Stomach (tissue), 4 donors: ENCODE data around the gene ATP4B.

ENCODE experiments used
- EP300 ChIP-seq: sonication (generic); formaldehyde crosslinking; IDR thresholded peaks from one replicate; pipeline ENCODE4 v1.6.1; 2017; ENCODE audit warnings: antibody characterized with exemption
- POLR2A ChIP-seq, 4 donors: fragments of 450-650 bp; IDR thresholded peaks; one replicate each; pipeline ENCODE4 v1.6.1; 2016; ENCODE audit warnings: antibody characterized with exemption in 4 of 4, control low read depth in 2 of 4, mild to moderate bottlenecking in 1 of 4, moderate library complexity in 1 of 4
- POLR2AphosphoS5 ChIP-seq, 3 donors: sonication (generic); formaldehyde crosslinking; IDR thresholded peaks; one replicate each; pipeline ENCODE4 v1.6.1; 2016; ENCODE audit warnings: antibody characterized with exemption in 3 of 3
- TF ChIP-seq, protein P1 (sequence below), 7 experiments: fragments of 450-650 bp in 4 of 7; fragments of 200-600 bp in 3 of 7; sonication (generic) in 3 of 7; IDR thresholded peaks; one replicate each; pipeline ENCODE4 v1.5.1; 2016 to 2019; ENCODE audit warnings: antibody characterized with exemption in 7 of 7, control low read depth in 2 of 7, mild to moderate bottlenecking in 1 of 7

DNA sequence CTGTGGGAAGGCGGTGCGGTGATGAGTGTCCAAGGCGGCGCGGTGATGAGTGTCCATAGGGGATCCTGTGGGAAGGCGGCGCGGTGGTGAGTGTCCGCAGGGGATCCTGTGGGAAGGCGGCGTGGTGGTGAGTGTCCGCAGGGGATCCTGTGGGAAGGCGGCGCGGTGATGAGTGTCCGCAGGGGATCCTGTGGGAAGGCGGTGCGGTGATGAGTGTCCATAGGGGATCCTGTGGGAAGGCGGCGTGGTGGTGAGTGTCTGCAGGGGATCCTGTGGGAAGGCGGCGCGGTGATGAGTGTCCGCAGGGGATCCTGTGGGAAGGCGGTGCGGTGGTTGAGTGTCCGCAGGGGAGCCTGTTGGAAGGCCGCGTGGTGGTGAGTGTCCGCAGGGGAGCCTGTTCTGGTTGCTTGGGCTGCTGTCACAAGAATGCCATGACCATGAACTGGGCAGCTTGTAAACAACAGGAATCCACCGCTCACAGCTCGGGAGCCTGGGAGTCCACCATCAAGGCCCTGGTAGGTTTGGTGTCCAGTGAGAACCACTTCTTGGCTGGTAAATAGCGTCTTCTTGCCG is 52.0 kb downstream of the ATP4B start:
- TF ChIP-seq, protein P1, sequence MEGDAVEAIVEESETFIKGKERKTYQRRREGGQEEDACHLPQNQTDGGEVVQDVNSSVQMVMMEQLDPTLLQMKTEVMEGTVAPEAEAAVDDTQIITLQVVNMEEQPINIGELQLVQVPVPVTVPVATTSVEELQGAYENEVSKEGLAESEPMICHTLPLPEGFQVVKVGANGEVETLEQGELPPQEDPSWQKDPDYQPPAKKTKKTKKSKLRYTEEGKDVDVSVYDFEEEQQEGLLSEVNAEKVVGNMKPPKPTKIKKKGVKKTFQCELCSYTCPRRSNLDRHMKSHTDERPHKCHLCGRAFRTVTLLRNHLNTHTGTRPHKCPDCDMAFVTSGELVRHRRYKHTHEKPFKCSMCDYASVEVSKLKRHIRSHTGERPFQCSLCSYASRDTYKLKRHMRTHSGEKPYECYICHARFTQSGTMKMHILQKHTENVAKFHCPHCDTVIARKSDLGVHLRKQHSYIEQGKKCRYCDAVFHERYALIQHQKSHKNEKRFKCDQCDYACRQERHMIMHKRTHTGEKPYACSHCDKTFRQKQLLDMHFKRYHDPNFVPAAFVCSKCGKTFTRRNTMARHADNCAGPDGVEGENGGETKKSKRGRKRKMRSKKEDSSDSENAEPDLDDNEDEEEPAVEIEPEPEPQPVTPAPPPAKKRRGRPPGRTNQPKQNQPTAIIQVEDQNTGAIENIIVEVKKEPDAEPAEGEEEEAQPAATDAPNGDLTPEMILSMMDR (IDR thresholded peaks at IDR 0.05) = no peak
- TF ChIP-seq POLR2A (IDR thresholded peaks at IDR 0.05) (no peak), POLR2AphosphoS5 (IDR thresholded peaks at IDR 0.05) (no peak), EP300 (no peak)
